ENCODE data around the gene RASA2.

GRCh38 chr3:141486496-141486745 lies 406 bp upstream of the RASA2 start:
- TF ChIP-seq CTCF (conservative IDR thresholded peaks at IDR 0.05; ENCODE audit: low read length) (no peak), EZH2phosphoT487 (IDR thresholded peaks at IDR 0.05; ENCODE audit: borderline replicate concordance) (no peak)
